ENCODE data around the gene TCFL5.

DNA sequence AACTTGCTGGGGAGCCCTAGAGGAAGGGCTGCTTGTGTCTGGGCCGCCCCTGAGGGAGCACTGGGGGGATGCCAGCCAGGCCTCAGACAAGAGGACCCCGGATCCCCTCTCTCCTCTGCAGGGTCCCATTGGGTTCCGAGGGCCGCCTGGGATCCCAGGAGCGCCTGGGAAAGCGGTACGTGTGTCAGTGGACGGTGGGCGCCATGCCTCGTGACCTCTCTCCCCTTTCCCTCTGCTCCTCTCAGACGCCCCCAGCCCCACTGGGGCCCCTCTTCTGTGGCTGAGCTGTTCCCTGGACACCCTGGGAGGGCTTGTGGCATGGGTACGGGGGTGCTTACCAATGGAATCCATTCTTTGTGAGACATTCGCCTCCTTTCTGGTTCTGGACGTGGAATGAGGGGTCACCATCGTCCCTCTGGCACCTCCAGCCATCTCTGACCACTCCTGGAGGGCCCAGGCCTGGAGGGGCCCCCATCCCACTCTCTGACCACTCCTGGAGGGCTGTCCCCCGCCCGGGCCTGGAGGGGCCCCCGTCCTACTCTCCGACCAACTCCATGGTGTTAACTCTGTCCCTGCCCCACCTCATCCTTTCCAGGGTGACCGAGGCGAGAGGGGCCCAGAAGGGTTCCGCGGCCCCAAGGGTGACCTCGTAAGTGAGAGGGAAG lies 34.8 kb downstream of the TCFL5 start:
- TF ChIP-seq, protein P1, sequence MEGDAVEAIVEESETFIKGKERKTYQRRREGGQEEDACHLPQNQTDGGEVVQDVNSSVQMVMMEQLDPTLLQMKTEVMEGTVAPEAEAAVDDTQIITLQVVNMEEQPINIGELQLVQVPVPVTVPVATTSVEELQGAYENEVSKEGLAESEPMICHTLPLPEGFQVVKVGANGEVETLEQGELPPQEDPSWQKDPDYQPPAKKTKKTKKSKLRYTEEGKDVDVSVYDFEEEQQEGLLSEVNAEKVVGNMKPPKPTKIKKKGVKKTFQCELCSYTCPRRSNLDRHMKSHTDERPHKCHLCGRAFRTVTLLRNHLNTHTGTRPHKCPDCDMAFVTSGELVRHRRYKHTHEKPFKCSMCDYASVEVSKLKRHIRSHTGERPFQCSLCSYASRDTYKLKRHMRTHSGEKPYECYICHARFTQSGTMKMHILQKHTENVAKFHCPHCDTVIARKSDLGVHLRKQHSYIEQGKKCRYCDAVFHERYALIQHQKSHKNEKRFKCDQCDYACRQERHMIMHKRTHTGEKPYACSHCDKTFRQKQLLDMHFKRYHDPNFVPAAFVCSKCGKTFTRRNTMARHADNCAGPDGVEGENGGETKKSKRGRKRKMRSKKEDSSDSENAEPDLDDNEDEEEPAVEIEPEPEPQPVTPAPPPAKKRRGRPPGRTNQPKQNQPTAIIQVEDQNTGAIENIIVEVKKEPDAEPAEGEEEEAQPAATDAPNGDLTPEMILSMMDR (IDR thresholded peaks at IDR 0.05) = no peak
- TF ChIP-seq POLR2AphosphoS5 (IDR thresholded peaks at IDR 0.05) (no peak), EP300 (IDR thresholded peaks at IDR 0.05) (no peak)
